ENCODE measurements around the gene PLPP6.

The PLPP6 gene

GRCh38 chr9:4662989-4663792, 1.1 kb downstream of the PLPP6 start:
- DNase-seq: no peak

- no peak for DNase-seq
Measured at GRCh38 chr9:4663956-4664355, 1.9 kb downstream of the PLPP6 start.

- no peak for DNase-seq
Measured at GRCh38 chr9:4665357-4665756, 3.3 kb downstream of the PLPP6 start.

- peak; percentile 69 for DNase-seq
Measured at GRCh38 chr9:4666042-4666699, 4.1 kb downstream of the PLPP6 start, which contains the start of gene SPATA6L. Gene SPATA6L, minus strand, starts transcription at chr9:4666480. Its CDS starts 230 bp downstream, at chr9:4666250.

GRCh38 chr9:4667681-4668080, 5.6 kb downstream of the PLPP6 start:
- no peak for DNase-seq

- no peak for DNase-seq
Measured at GRCh38 chr9:4668604-4669003, 6.5 kb downstream of the PLPP6 start.

GRCh38 chr9:4669890-4670289, 7.8 kb downstream of the PLPP6 start:
- DNase-seq: no peak

- no peak for DNase-seq
Measured at GRCh38 chr9:4670591-4670990, 8.5 kb downstream of the PLPP6 start.

GRCh38 chr9:4671737-4672136, 9.6 kb downstream of the PLPP6 start:
- no peak for DNase-seq

- DNase-seq: no peak
Measured at GRCh38 chr9:4674783-4675182, 12.7 kb downstream of the PLPP6 start.

GRCh38 chr9:4677392-4677791, 15.3 kb downstream of the PLPP6 start:
- DNase-seq: no peak

GRCh38 chr9:4678679-4679267, 16.7 kb downstream of the PLPP6 start:
- DNase-seq: peak; percentile 56

- DNase-seq: peak; percentile 97
Measured at GRCh38 chr9:4679268-4680172, 17.4 kb downstream of the PLPP6 start, which contains the start of gene CDC37L1. Gene CDC37L1, plus strand, starts transcription at chr9:4679569. Its CDS starts 199 bp downstream, at chr9:4679768.

GRCh38 chr9:4680173-4680525, 18.1 kb downstream of the PLPP6 start:
- DNase-seq: peak; percentile 55

- DNase-seq: no peak
Measured at GRCh38 chr9:4680750-4681149, 18.7 kb downstream of the PLPP6 start.

GRCh38 chr9:4684820-4685219, 22.7 kb downstream of the PLPP6 start:
- DNase-seq: no peak

- DNase-seq: no peak
Measured at GRCh38 chr9:4686112-4686511, 24.0 kb downstream of the PLPP6 start.

GRCh38 chr9:4686584-4686983, 24.5 kb downstream of the PLPP6 start:
- no peak for DNase-seq

- no peak for DNase-seq
Measured at GRCh38 chr9:4689021-4689420, 26.9 kb downstream of the PLPP6 start.

- no peak for DNase-seq
Measured at GRCh38 chr9:4689687-4690104, 27.6 kb downstream of the PLPP6 start.

- no peak for DNase-seq
Measured at GRCh38 chr9:4690144-4690543, 28.1 kb downstream of the PLPP6 start.

GRCh38 chr9:4691795-4692194, 29.7 kb downstream of the PLPP6 start:
- no peak for DNase-seq

GRCh38 chr9:4700091-4700490, 38.0 kb downstream of the PLPP6 start:
- DNase-seq: no peak

Data from midbrain (tissue), 1 donor.